Hematopoietic multipotent progenitor cell (in vitro differentiated cells): ENCODE results near the gene TAF3. TPM values are rescaled to one million over a fixed set of nuclear protein-coding genes. Genes with fewer than 3 reads are reported as not detected.

Experiments used
- DNase-seq, 3 donors: peaks; one replicate each; pipeline ENCODE4 v3.0.0-alpha.2; 2011 to 2015; ENCODE audit warnings: low read depth in 2 of 3, low spot score in 2 of 3
- total RNA-seq: library from RNA; depleted of rRNA; stranded (reverse); fragments of >200 nt; gene quantifications from one replicate; pipeline ENCODE4 v1.2.3, GENCODE V29; 2012

Gene TAF3
- total RNA-seq, 1 donor, result 3.0 TPM

DNA sequence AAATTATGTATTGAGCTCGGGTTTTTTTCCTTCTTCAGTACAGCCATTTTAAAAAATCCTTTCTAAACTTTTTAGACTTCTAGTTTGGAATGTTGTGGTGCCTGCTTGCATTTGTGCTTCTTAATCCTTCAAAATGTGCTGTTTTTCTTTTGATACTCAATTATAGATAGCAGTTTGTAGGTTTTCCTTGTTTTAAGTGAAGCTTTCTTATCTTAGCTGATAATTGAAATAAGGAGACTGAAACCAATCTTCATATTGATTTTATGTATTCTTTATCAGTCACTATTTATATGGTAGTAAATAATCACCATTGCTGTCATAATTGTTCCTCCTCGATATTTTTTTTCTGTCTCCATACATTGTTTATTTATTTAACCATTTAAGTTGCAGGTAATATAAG lies 56.6 kb downstream of the TAF3 start:
- no peak for DNase-seq

GRCh38 chr10:7876541-7877127 lies 58.3 kb downstream of the TAF3 start:
- DNase-seq, result no peak

GRCh38 chr10:7881119-7881518 lies 62.8 kb downstream of the TAF3 start:
- no peak for DNase-seq

- DNase-seq, result no peak
These were observed 67.8 kb downstream of the TAF3 start for GRCh38 chr10:7886056-7886455.

- DNase-seq, result no peak
These were observed 69.0 kb downstream of the TAF3 start for GRCh38 chr10:7887174-7887816.

GRCh38 chr10:7889947-7890542 lies 71.7 kb downstream of the TAF3 start:
- DNase-seq, result no peak

GRCh38 chr10:7890781-7891180 lies 72.5 kb downstream of the TAF3 start:
- no peak for DNase-seq

GRCh38 chr10:7891634-7892033 lies 73.3 kb downstream of the TAF3 start:
- no peak for DNase-seq

DNA sequence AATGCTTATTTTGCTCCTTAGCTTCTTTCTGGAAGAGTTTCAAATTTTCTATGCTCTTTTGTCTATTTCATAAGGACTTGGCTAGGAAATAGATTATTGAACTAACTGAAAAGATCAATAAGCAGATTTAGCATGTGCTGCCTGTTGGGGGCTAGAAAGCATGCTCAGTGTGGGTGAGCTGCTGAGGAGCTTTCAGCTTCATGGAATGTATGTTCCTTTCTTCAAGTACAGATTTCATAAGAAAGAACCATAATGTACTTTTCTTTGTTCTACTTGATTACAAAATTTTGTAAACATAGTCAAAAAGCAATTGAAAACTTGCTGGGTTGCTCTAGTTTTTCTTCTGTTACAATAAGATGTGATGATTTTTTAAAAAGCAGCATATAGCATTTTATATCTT lies 73.8 kb downstream of the TAF3 start:
- DNase-seq, result no peak

DNA sequence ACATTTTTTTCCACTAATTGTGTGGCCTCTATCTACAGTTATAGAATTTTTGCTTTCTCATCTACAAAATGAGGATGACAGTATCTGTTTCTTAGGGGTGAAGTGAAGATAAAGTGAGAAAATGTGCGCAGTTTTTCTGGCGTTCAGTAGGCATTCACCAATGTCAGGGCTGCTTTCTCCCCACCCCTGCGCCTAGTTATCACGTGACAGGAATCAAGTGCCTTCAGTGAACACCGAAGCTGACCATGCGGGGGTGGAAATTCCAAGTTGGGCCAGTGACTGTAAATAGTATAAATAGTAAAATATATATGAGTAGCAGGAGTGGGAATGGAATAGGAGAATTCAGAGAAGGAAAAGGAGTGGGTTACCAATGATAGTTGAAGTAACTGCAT lies 77.4 kb downstream of the TAF3 start:
- DNase-seq, result no peak

GRCh38 chr10:7896297-7896696 lies 78.0 kb downstream of the TAF3 start:
- no peak for DNase-seq

GRCh38 chr10:7901256-7901655 lies 83.0 kb downstream of the TAF3 start:
- no peak for DNase-seq

DNA sequence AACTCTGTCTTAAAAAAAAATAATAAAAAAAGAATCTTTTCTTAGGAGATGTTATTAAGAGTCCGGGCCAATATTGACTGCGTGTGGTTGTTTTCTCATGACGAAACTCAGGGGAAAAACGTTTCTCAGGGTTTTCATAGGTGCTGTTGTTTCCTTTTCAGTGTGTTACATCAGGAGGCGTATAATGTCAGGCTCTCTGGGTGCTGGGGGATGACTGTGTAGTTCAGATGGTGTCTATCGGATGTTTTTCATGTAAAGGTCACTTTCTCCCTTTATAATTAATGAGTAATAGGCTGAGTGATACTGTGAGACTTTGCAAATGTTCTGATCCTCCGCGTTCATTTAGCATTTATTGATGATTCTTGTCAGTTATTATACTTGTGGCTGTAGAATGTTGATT lies 84.1 kb downstream of the TAF3 start:
- no peak for DNase-seq

- DNase-seq, result no peak
These were observed 85.5 kb downstream of the TAF3 start for GRCh38 chr10:7903851-7904250.

- no peak for DNase-seq
These were observed 87.8 kb downstream of the TAF3 start for GRCh38 chr10:7906128-7906527.

DNA sequence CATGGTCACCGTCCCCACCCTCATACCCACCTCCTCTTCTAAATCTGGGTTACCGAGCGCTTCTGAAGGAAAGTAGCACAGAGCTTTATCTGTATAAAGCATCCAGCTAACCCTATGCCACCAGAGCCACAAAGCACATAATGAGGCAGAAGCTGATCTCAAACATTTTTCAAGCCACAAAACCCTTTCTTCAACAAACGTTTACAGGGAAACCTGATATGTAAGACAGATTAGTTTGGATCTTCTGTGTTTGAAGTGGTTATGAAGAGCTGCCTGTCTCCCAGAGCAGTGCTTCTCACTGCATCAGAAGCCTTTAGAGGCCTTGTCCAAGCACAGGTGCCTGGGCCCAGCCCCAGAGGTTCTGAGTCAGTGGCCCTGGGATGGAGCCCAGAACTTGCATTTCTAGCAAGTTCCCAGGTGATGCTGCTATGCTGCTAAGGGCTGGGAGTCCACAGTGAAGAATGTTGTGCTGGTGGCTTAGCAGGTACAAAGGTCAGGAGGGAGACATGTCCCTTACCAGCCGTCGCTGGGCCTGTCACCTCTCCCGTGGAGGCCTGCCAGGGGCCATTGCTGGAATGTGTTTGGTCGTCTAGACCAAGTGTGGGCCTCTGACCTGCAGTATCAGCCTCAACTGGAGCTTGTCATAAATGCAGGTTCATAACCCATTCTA lies 90.4 kb downstream of the TAF3 start:
- DNase-seq, result no peak

- no peak for DNase-seq
These were observed 95.0 kb downstream of the TAF3 start for GRCh38 chr10:7913126-7913872.

- DNase-seq, result no peak
These were observed 97.7 kb downstream of the TAF3 start for GRCh38 chr10:7915923-7916536.

DNA sequence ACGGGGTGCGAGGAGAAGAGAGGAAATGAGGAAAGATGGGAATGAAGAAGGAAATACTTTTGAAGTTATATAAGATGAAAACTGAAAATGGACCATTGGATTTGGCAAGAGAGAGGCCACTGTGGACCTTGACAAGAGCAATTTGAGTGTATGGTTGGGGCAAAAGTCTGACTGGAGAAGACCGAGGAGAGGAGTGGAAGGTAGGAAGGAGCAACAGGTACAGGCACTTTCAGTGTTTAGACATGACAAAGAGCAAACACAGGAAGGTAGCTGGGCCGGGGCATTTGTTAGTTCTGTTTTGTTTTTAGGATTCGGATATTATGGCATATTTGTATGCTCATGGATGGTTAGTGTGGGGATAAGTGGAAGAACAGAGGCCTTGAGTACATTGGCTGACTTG lies 99.4 kb downstream of the TAF3 start:
- no peak for DNase-seq

- DNase-seq, result no peak
These were observed 104.4 kb downstream of the TAF3 start for GRCh38 chr10:7922707-7923106.

DNA sequence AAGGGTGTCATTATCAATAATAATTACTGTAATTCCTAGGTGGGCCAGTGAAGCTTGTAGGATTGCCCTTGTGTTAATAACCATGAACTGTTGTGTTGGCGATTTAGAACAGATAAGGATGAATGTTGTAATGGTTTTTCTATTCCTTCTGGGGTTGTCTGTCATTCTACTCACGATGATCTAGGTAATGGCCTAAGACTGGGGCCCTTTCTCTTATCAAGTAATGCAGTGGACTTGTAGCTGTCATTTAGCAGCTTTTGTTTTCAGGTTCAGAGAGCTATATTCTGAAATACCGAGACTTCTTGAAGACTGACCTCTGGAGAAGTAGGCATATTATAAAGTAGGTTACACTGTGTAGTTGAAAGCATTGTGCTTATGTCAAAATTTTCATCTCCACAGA lies 110.2 kb downstream of the TAF3 start:
- DNase-seq, result no peak
